HG03571 (cell line): ENCODE data around the gene TOR1AIP2.

Experiments
- ATAC-seq: cut with Tn5 transposase; IDR thresholded peaks from one replicate; pipeline ENCODE4 v1.9.1; 2021; ENCODE audit not compliant: unreplicated experiment

The TOR1AIP2 gene

DNA sequence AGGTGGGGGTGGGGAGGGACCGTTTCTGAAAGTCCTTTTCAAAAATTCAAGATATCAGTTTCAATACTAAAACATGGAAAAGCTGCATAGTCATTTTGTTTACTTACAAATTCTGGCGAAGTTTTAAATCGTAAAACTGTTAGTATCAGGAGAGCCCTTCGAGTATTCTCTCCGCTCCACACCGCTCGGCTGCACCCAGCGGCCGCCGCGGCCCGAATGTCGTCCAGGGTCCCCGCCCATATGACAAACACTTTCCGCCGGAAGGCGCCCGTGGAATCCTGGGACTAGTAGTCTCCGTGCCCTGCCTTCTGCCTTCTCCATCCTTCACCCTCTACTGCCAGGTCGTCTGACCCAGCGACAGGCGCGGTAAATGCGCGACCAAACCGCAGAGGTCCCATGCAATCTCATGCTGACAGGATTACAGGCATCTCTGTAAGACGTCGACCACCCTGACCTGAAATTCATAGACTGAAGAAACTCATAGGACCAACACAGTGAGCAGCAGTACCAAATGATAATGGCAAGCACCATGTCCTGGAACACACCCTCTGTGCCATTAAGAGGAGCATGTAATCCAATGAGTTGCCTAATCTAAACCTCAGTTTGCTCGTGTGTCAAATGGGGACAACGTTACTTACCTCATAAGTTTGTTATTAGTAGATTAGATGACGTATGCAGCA is at the start of gene TOR1AIP2:
Gene TOR1AIP2 (minus strand): TSS at position 218 of the 680 bp plus-strand sequence. CDS start 25,138 bp downstream, outside the sequence.
- peak; percentile 66 for ATAC-seq

GRCh38 chr1:179926850-179927205 is 49.2 kb upstream of the TOR1AIP2 start:
- ATAC-seq, result no peak

GRCh38 chr1:179925922-179926849 is 48.6 kb upstream of the TOR1AIP2 start:
- ATAC-seq, result no peak

DNA sequence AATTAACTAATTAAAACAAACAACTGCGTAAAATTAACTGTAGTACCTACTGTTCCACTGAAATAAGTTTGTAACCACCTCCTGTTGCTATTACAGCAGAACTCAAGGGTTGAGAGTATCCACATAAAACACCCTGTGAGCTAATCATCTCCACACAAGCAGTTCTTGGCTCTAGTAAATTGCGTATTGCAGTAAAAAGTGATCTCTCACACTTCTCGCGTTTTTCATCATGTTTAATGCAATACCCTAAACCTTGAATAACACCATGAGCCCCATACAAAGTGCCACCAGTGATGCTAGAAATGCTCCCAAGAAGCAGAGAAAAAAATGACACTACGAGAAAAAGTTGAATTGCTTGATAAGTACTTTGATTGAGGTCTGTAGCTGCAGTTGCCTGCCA is 47.7 kb upstream of the TOR1AIP2 start:
- ATAC-seq, result no peak

- no peak for ATAC-seq
Observed at GRCh38 chr1:179924268-179924667, 46.7 kb upstream of the TOR1AIP2 start.

DNA sequence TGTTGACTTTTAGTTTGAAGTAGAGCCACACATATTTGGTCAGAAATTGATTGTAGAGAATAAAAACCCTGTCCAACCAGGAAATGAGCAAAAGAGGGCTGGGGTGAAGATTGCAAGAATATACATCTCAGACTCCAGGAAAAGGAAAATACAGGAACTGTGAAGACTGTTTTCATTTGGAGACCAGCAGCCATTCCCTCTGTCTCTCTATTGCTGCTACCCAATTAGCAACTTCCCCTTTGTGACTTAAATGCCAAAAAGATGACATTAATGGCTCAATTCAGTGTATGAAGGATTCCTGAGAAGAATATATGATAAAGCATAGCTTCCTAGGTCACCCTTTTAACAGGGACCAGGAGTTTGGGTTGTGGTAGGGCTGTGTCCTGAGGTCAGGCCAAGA is 45.4 kb upstream of the TOR1AIP2 start:
- no peak for ATAC-seq

DNA sequence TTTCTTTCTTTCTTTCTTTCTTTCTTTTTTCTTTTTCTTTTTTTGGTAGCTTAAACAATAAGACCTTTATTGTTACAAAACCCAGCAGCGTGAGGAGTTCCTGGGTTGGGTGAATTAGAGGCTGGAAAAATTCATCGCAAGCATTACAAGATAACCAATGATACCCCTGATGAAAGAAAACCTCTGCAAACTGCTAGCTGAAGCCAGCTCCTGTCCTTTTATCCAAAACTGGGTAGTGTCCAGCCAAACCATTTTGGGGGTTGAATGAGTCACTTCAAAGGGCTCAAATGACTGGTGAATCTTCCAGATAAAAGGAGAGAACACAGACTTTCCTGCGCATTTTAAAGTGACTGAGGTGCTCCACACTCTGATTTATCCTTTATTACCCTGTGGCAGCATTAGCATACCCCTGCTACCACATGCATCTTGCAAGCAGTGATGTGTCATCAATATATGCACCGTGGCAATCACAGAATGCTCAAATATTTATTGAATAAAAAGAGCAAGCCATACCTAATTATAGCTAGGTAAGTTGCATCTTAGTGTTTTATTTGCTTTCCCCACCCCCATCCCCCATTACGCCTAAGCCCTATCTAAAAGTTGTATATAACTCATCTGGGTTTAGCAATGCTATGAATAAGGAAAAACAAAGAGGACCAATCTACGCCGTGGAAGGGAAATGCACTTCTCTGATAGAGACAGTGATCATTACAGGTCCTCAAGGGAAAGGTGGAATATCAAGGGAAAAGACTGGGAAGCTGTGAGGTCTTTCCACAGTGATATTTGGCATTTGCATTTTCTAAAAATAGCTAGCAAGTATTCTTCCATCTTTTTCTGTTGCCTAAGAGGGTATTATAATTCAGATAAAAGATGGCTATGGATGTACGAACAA is 44.6 kb upstream of the TOR1AIP2 start:
- no peak for ATAC-seq

- no peak for ATAC-seq
Observed at GRCh38 chr1:179921472-179921871, 43.9 kb upstream of the TOR1AIP2 start.

GRCh38 chr1:179917601-179918429 is 40.2 kb upstream of the TOR1AIP2 start:
- ATAC-seq, result no peak

DNA sequence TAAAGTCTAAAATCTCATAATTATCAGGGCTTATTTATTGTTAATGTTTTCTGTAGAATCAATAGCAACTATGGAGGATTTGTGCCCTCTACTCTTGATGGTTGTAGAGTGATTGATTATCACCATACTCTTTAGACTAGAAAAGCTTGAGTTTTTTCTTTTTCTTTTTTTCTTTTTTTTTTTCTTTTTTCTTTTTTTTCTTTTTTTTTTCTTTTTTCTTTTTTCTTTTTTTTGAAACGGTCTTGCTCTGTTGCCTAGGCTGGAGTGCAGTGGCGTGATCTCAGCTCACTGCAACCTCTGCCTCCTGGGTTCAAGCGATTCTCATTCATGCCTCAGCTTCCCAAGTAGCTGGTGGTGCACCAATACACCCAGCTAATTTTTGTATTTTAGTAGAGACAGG is 34.2 kb upstream of the TOR1AIP2 start:
- no peak for ATAC-seq

DNA sequence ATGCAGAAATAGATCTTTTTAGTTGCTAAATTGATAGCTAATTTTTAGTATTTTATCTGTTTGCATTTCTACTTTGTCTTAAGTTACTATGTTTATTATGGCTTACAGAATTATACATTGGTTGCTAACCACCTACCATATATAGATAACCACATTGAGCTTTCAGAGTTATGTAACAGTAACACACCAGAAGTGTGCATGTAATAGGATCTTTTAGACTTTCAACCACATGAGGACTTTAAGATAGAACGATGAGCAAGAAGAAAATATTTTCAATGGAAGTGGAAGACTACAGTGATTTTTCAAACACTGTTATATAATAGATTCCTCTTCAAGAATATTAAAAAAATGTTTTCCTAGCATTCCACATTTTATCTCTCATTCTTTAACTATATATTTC is 33.3 kb upstream of the TOR1AIP2 start:
- ATAC-seq, result no peak

DNA sequence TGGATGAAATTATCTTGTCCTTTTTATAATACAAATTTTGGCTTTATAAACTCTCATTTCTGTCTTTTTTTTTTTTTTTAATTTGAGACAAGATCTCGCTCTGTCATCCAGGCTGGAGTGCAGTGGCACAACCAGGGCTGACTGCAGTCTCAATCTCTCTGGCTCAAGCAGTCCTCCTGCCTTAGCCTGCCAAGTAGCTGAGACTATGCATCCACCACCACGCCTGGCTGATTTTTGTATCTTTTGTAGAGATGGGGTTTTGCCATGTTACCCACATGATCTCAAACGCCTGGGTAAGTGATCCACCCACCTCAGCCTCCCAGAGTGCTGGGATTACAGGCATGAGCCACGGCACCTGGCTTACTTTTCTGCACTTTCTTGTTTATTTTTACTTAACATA is 12.0 kb upstream of the TOR1AIP2 start:
- no peak for ATAC-seq

- no peak for ATAC-seq
Observed at GRCh38 chr1:179888071-179888470, 10.5 kb upstream of the TOR1AIP2 start.

- no peak for ATAC-seq
Observed at GRCh38 chr1:179883745-179884138, 6.1 kb upstream of the TOR1AIP2 start.

- ATAC-seq, result no peak
Observed at GRCh38 chr1:179883040-179883744, 5.6 kb upstream of the TOR1AIP2 start.

DNA sequence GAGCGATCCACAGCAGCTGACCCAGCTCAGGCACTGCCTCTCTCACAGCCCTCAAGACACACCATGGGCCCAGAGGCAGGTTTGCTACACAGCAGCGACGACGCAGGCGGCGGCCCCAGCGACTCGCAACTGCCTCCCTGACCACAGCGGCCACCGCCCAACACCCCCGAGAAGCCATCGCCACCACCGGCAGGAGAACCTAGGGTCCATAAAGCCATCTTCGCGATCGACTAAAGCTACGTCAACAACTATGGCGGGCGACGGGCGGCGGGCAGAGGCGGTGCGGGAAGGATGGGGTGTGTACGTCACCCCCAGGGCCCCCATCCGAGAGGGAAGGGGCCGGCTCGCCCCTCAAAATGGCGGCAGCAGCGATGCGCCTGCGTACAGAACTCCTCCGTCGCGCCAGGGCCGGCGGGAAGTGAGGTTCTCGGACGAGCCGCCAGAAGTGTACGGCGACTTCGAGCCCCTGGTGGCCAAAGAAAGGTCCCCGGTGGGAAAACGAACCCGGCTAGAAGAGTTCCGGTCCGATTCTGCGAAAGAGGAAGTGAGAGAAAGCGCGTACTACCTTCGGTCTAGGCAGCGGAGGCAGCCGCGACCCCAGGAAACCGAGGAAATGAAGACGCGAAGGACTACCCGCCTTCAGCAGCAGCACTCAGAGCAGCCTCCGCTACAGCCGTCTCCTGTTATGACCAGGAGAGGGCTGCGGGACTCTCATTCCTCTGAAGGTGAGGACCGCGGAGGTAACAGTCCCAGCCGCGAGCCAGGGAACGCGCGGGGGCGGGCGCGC is 4.8 kb upstream of the TOR1AIP2 start, which contains the start of gene TOR1AIP1:
Gene TOR1AIP1 (plus strand): TSS at position 33 of the 787 bp plus-strand sequence. CDS start 218 bp downstream, at position 251.
- peak; percentile 73 for ATAC-seq

- ATAC-seq, result peak; percentile 0
Observed at GRCh38 chr1:179881642-179882252, 4.1 kb upstream of the TOR1AIP2 start.

GRCh38 chr1:179879797-179880196 is 2.2 kb upstream of the TOR1AIP2 start:
- ATAC-seq, result no peak
